OCI-LY1 (cell line): Measurements from ENCODE around the gene RADX.

Experiments
- CTCF ChIP-seq: fragments of 200-600 bp; sonication (generic), shearing (Covaris generic); IDR thresholded peaks from 2 replicates; pipeline ENCODE4 v1.5.1; 2017; ENCODE audit warnings: mild to moderate bottlenecking, antibody characterized with exemption, low read length, moderate library complexity, mixed read lengths
- EZH2 ChIP-seq: fragments of 200-600 bp; sonication (generic), shearing (Covaris generic); IDR thresholded peaks from 2 replicates; pipeline ENCODE4 v1.8.0; 2017; ENCODE audit warnings: borderline replicate concordance, mixed run types, mild to moderate bottlenecking, antibody characterized with exemption, low read length, moderate library complexity, mixed read lengths

GRCh38 chrX:106613277-106613676 is 1.5 kb downstream of the RADX start:
- TF ChIP-seq CTCF: no peak
- no peak for TF ChIP-seq EZH2
